HepG2 (cell line): ENCODE measurements around the gene OR11H7. TPM values are rescaled to one million over a fixed set of nuclear protein-coding genes. Genes with fewer than 3 reads are reported as not detected.
"Not testable (repeated sequence)": the region's sequence is repeated elsewhere in the genome, so short reads cannot be mapped to it uniquely, and the experiment has no call there.

Source experiments
- ATAC-seq: fragments of 200-7000 bp; cut with Tn5 transposase; 3 replicates; pipeline ENCODE4 v1.9.1; 2020; ENCODE audit warnings: mild to moderate bottlenecking, moderate library complexity
- BruUV-seq: library from RNA; stranded (reverse); fragments of 400-500 nt; replicated peaks from 2 replicates; lab custom pipeline; 2021; lab: Mats Ljungman, UMichigan
- CTCF ChIA-PET: fragments of 300-600 bp; formaldehyde crosslinking; extraction: SDS; loops from one replicate; lab custom pipeline; 2021; ENCODE audit warnings: low total read pairs, inconsistent platforms, low intra/inter-chr PET ratio; lab: Yijun Ruan, JAX
- POLR2A ChIA-PET: fragments of 350-600 bp; sonication (Branson Sonifier 250); formaldehyde crosslinking; loops from one replicate; lab custom pipeline; 2020; ENCODE audit warnings: antibody characterized with exemption, inconsistent platforms; lab: Yijun Ruan, JAX
- DNase-seq: peaks from one replicate; pipeline ENCODE4 v3.0.0-alpha.2; 2015; ENCODE audit warnings: low spot score
- FAIRE-seq: peaks from 3 replicates; lab custom pipeline; 2011; peaks lifted over from hg19 to GRCh38; lab: Jason Lieb, UNC
- H2AFZ ChIP-seq: one replicate; pipeline ENCODE4 v1.6.1; 2011; ENCODE audit warnings: low read length, inconsistent platforms
- H3K27ac ChIP-seq: fragments of 300-600 bp; 3 replicates; pipeline ENCODE4 v1.8.0; 2011; ENCODE audit warnings: mixed run types, mild to moderate bottlenecking, mixed read lengths, low read length, inconsistent platforms; ENCODE audit not compliant: insufficient read depth; ENCODE audit errors: extremely low read length
- H3K27me3 ChIP-seq, 2 experiments: fragments of 200-600 bp in 1 of 2; 2 replicates in 1 of 2; 3 replicates in 1 of 2; pipeline versions ENCODE4 v1.6.0 to v1.8.0; 2011; ENCODE audit warnings: low read length in 2 of 2, mild to moderate bottlenecking in 2 of 2, moderate library complexity in 2 of 2, inconsistent platforms in 1 of 2; ENCODE audit not compliant: insufficient read depth in 2 of 2, control insufficient read depth in 1 of 2
- H3K36me3 ChIP-seq, 2 experiments: fragments of 200-600 bp in 1 of 2; replicated peaks in 1 of 2; 2 replicates in 1 of 2; 3 replicates in 1 of 2; pipeline versions ENCODE4 v1.5.1 to v1.8.0; 2011; ENCODE audit warnings: low read length in 2 of 2, inconsistent platforms in 1 of 2; ENCODE audit not compliant: insufficient read depth in 2 of 2, control insufficient read depth in 1 of 2
- H3K4me1 ChIP-seq: 2 replicates; pipeline ENCODE4 v1.5.1; 2012; ENCODE audit warnings: low read length, inconsistent platforms; ENCODE audit not compliant: insufficient read depth
- H3K4me2 ChIP-seq: 2 replicates; pipeline ENCODE4 v1.6.0; 2011; ENCODE audit warnings: low read depth, low read length, inconsistent platforms
- H3K4me3 ChIP-seq, 3 experiments: fragments of 200-600 bp in 1 of 3; sonication (generic), shearing (Covaris generic) in 1 of 3; replicated peaks in 1 of 3; 2 replicates each; pipeline ENCODE4 v1.5.1; 2011 to 2016; ENCODE audit warnings: low read length in 3 of 3, inconsistent platforms in 2 of 3, low read depth in 2 of 3, mild to moderate bottlenecking in 2 of 3, control low read depth in 1 of 3, mixed read lengths in 1 of 3; ENCODE audit not compliant: insufficient read depth in 1 of 3
- H3K79me2 ChIP-seq: one replicate; pipeline ENCODE4 v1.6.1; 2011; ENCODE audit warnings: low read length, inconsistent platforms; ENCODE audit not compliant: insufficient read depth
- H3K9ac ChIP-seq: 2 replicates; pipeline ENCODE4 v1.6.0; 2011; ENCODE audit warnings: mild to moderate bottlenecking, low read depth, low read length, inconsistent platforms; ENCODE audit not compliant: insufficient read depth
- H3K9me3 ChIP-seq: 2 replicates; pipeline ENCODE4 v1.5.1; 2012; ENCODE audit warnings: mild to moderate bottlenecking, low read length
- H4K20me1 ChIP-seq: 2 replicates; pipeline ENCODE4 v1.6.0; 2011; ENCODE audit warnings: inconsistent platforms, mild to moderate bottlenecking, low read length, moderate library complexity; ENCODE audit not compliant: insufficient read depth
- ATF4 ChIP-seq, 2 experiments: fragments of 450-650 bp in 1 of 2; sonication (generic) in 1 of 2; formaldehyde crosslinking; IDR thresholded peaks; 2 replicates each; pipeline versions ENCODE4 v1.5.0 to v1.8.0; 2020 to 2022; ENCODE audit warnings: mild to moderate bottlenecking in 1 of 2, missing genetic modification reagents in 1 of 2
- GATAD1 ChIP-seq: IDR thresholded peaks from 2 replicates; pipeline ENCODE4 v1.6.1; 2016; ENCODE audit warnings: missing genetic modification reagents, missing compliant biosample characterization
- MYNN ChIP-seq: sonication (generic); formaldehyde crosslinking; IDR thresholded peaks from 2 replicates; pipeline ENCODE4 v1.4.0; 2020; ENCODE audit warnings: mild to moderate bottlenecking, low read depth, missing genetic modification reagents
- NFE2 ChIP-seq: sonication (generic); formaldehyde crosslinking; IDR thresholded peaks from 2 replicates; pipeline ENCODE4 v1.4.0; 2020; ENCODE audit warnings: missing genetic modification reagents
- ZNF3 ChIP-seq: IDR thresholded peaks from 2 replicates; pipeline ENCODE4 v1.7.0; 2017; ENCODE audit warnings: inconsistent platforms
- WGBS: methylation state at CpG from one replicate; pipeline ENCODE4 v1.1.6; 2017; ENCODE audit warnings: low lambda C conversion rate; 5-methylcytosine and 5-hydroxymethylcytosine counted together
- in situ Hi-C: cut with HindIII; loops from 2 replicates; pipeline ENCODE4 v1.10.0; 2017; ENCODE audit warnings: low pct_unique_long_range_greater_than_20kb; ENCODE audit not compliant: extremely low pct_ligation_motif_present
- intact Hi-C: fragments of 100-400 bp; cut with micrococcal nuclease; formaldehyde crosslinking; loops from one replicate; pipeline ENCODE4 v1.10.0; 2022; ENCODE audit not compliant: unreplicated experiment
- polyA plus RNA-seq, 8 experiments: library from polyadenylated mRNA; depleted of rRNA in 3 of 8; stranded (reverse) in 7 of 8; unstranded in 1 of 8; fragments of >200 nt; fragmentation: Illumina TruSeq in 4 of 8; extraction: Trizol in 4 of 8; gene quantifications; 2 replicates each; pipeline versions ENCODE4 v1.2.1 to v1.2.3, GENCODE V29; 2011 to 2016; ENCODE audit warnings: low read depth in 4 of 8, missing spikeins in 1 of 8, mixed read lengths in 1 of 8; ENCODE audit not compliant: insufficient read depth in 1 of 8
- total RNA-seq, 5 experiments: library from RNA; depleted of rRNA; stranded (reverse); fragments of >200 nt; fragmentation: Illumina TruSeq; extraction: Trizol; gene quantifications; 2 replicates each; pipeline ENCODE4 v1.2.3, GENCODE V29; 2016; ENCODE audit warnings: low read depth in 1 of 5

The OR11H7 gene
- total and polyA plus RNA-seq, 2 of the 13 experiments (the other 11 are each of a cell fraction or from before 2014, with no cell fraction given), result not detected

- in situ Hi-C loops, result no loop called here
- TF ChIP-seq GATAD1 (CRISPR knock-in tag) (no peak), NFE2 (CRISPR knock-in tag) (no peak), ATF4 (CRISPR knock-in tag; IDR thresholded peaks at IDR 0.05) (peak in 1 of 2 experiments; percentile 69; a peak in 1 of 4 replicates), ZNF3 (no peak), MYNN (no peak)
- no peak overlapping the region for H2AFZ ChIP-seq
- no peak overlapping the region for H3K9ac ChIP-seq
- no peak overlapping the region for H3K4me3 ChIP-seq
- no peaks in the 10 kb centered on the region for H4K20me1 ChIP-seq
- FAIRE-seq, result no peak
- H3K36me3 ChIP-seq, result no peaks in the 10 kb centered on the region
- no peak for ATAC-seq
- BruUV-seq, result no TSS peak
- no peak overlapping the region for H3K27ac ChIP-seq
- no peaks in the 10 kb centered on the region for H3K27me3 ChIP-seq
- H3K4me2 ChIP-seq, result no peak overlapping the region
- no peaks in the 10 kb centered on the region for H3K4me1 ChIP-seq
- no peak for DNase-seq
- no peaks in the 10 kb centered on the region for H3K79me2 ChIP-seq
- 16% methylated on average over 3 of the region's 3 CpGs for WGBS
- H3K9me3 ChIP-seq, result no peaks in the 10 kb centered on the region
- ChIA-PET CTCF (no interaction called here), POLR2A (interaction anchor here (0.6 kb wide), 1 partner anchor 17 kb away, joined by 3 read pairs; no protein-coding TSS in a partner anchor)
- intact Hi-C loops, result no loop called here
These were observed 33.9 kb downstream of the OR11H7 start for GRCh38 chr14:20262642-20263128.

GRCh38 chr14:20264361-20264760 lies 35.6 kb downstream of the OR11H7 start:
- FAIRE-seq, in situ Hi-C loops, H2AFZ ChIP-seq, H3K27me3 ChIP-seq, H3K9me3 ChIP-seq, POLR2A ChIA-PET, intact Hi-C loops, H3K4me2 ChIP-seq, BruUV-seq, H3K36me3 ChIP-seq, H3K4me1 ChIP-seq, ATAC-seq, H3K79me2 ChIP-seq, H3K9ac ChIP-seq, CTCF ChIA-PET, H3K4me3 ChIP-seq, H3K27ac ChIP-seq, DNase-seq, H4K20me1 ChIP-seq: not testable (repeated sequence)
- WGBS, result 45% methylated on average over 5 of the region's 5 CpGs
